Tibial artery (tissue), 4 donors: ENCODE measurements around the gene DNAAF6.
A peak's percentile ranks its signal among the peaks of the same experiment; 100 is the strongest.
"Not testable (repeated sequence)": the region's sequence is repeated elsewhere in the genome, so short reads cannot be mapped to it uniquely, and the experiment has no call there.

ENCODE experiments used
- DNase-seq, 2 donors: peaks; one replicate each; pipeline ENCODE4 v3.0.0-alpha.2; 2019
- H3K27ac ChIP-seq, 2 donors: fragments of 200-600 bp; sonication (generic) in 1 of 2; 1 replicate in 1 of 2; 2 replicates in 1 of 2; pipeline ENCODE4 v1.5.1; 2018 to 2019; ENCODE audit warnings: mild to moderate bottlenecking in 1 of 2
- H3K27me3 ChIP-seq, 2 donors: fragments of 200-600 bp; sonication (generic) in 1 of 2; one replicate each; pipeline versions ENCODE4 v1.5.1 to v1.6.0; 2016 to 2019
- H3K36me3 ChIP-seq, 3 donors: fragments of 200-600 bp; sonication (generic) in 2 of 3; one replicate each; pipeline ENCODE4 v1.5.1; 2016 to 2019; ENCODE audit warnings: mild to moderate bottlenecking in 2 of 3
- H3K4me1 ChIP-seq, 4 donors: fragments of 200-600 bp; sonication (generic) in 2 of 4; 1 replicate in 3 of 4; 2 replicates in 1 of 4; pipeline ENCODE4 v1.5.1; 2016 to 2019
- H3K4me3 ChIP-seq, 2 donors: fragments of 200-600 bp; sonication (generic) in 1 of 2; 1 replicate in 1 of 2; 2 replicates in 1 of 2; pipeline ENCODE4 v1.5.1; 2018 to 2019; ENCODE audit warnings: mild to moderate bottlenecking in 2 of 2
- H3K9me3 ChIP-seq, 3 donors: fragments of 200-600 bp; sonication (generic) in 1 of 3; one replicate each; pipeline ENCODE4 v1.5.1; 2016 to 2019
- CTCF ChIP-seq, 2 experiments: fragments of 200-600 bp in 1 of 2; fragments of 450-650 bp in 1 of 2; IDR thresholded peaks; one replicate each; pipeline ENCODE4 v1.5.1; 2017 to 2019; ENCODE audit warnings: antibody characterized with exemption in 2 of 2, mild to moderate bottlenecking in 1 of 2, moderate library complexity in 1 of 2
- intact Hi-C: fragments of 100-400 bp; cut with DNase I; formaldehyde crosslinking; loops from one replicate; pipeline ENCODE4 v1.15.0; 2023; ENCODE audit warnings: low total_unique reads

The DNAAF6 gene

GRCh38 chrX:107205770-107206696, at the start of gene DNAAF6, which contains the start of gene NUP62CL:
DNAAF6 (plus strand) TSS chrX:107206611; CDS start chrX:107212876, 6,265 bp downstream.
NUP62CL (minus strand) TSS chrX:107206433; CDS start chrX:107175146, 31,287 bp downstream.
- no peaks in the 10 kb centered on the region for H3K4me1 ChIP-seq
- no peaks in the 10 kb centered on the region for H3K9me3 ChIP-seq
- peak within 1 kb of the TSS; percentile 42 to 44 for H3K4me3 ChIP-seq
- H3K36me3 ChIP-seq = no peaks in the 10 kb centered on the region
- intact Hi-C loops = no loop called here
- DNase-seq = peak; percentile 24 to 64
- TF ChIP-seq CTCF (IDR thresholded peaks at IDR 0.05) = no peak
- H3K27ac ChIP-seq = no peak within 1 kb of the TSS
- H3K27me3 ChIP-seq = no peaks in the 10 kb centered on the region

GRCh38 chrX:107157618-107158017, 48.8 kb upstream of the DNAAF6 start:
- H3K27ac ChIP-seq, H3K4me1 ChIP-seq, H3K4me3 ChIP-seq, intact Hi-C loops, H3K27me3 ChIP-seq, H3K9me3 ChIP-seq, DNase-seq, H3K36me3 ChIP-seq: not testable (repeated sequence)

GRCh38 chrX:107167163-107167921, 39.1 kb upstream of the DNAAF6 start:
- no peaks in the 10 kb centered on the region for H3K9me3 ChIP-seq
- no peak for DNase-seq
- H3K4me3 ChIP-seq = no peak overlapping the region
- no peak for TF ChIP-seq CTCF (IDR thresholded peaks at IDR 0.05)
- H3K36me3 ChIP-seq = no peaks in the 10 kb centered on the region
- intact Hi-C loops = no loop called here
- H3K4me1 ChIP-seq = no peaks in the 10 kb centered on the region
- no peaks in the 10 kb centered on the region for H3K27me3 ChIP-seq
- no peak overlapping the region for H3K27ac ChIP-seq

GRCh38 chrX:107168257-107168656, 38.2 kb upstream of the DNAAF6 start:
- intact Hi-C loops = no loop called here
- no peak for TF ChIP-seq CTCF (IDR thresholded peaks at IDR 0.05)
- no peaks in the 10 kb centered on the region for H3K36me3 ChIP-seq

GRCh38 chrX:107168712-107169111, 37.7 kb upstream of the DNAAF6 start:
- Histone ChIP-seq H3K4me3 (no peak overlapping the region), H3K27me3 (no peaks in the 10 kb centered on the region), H3K36me3 (no peaks in the 10 kb centered on the region), H3K4me1 (no peaks in the 10 kb centered on the region), H3K9me3 (no peaks in the 10 kb centered on the region), H3K27ac (no peak overlapping the region)
- no peak for TF ChIP-seq CTCF (IDR thresholded peaks at IDR 0.05)
- no peak for DNase-seq
- intact Hi-C loops = no loop called here

More at GRCh38 chrX:107168257-107168656, 38.2 kb upstream of the DNAAF6 start:
- Histone ChIP-seq H3K4me3 (no peak overlapping the region), H3K9me3 (no peaks in the 10 kb centered on the region), H3K27ac (no peak overlapping the region), H3K27me3 (no peaks in the 10 kb centered on the region), H3K4me1 (no peaks in the 10 kb centered on the region)
- DNase-seq = no peak
